SKM-1 treated with dmso at 0.1 percent for 144 hours (cell line): ENCODE results near the gene SSUH2.

Experiments
- DNase-seq: peaks from one replicate; lab custom pipeline; 2025; ENCODE audit not compliant: unreplicated experiment; lab: John Stamatoyannopoulos, UW

Gene SSUH2

DNA sequence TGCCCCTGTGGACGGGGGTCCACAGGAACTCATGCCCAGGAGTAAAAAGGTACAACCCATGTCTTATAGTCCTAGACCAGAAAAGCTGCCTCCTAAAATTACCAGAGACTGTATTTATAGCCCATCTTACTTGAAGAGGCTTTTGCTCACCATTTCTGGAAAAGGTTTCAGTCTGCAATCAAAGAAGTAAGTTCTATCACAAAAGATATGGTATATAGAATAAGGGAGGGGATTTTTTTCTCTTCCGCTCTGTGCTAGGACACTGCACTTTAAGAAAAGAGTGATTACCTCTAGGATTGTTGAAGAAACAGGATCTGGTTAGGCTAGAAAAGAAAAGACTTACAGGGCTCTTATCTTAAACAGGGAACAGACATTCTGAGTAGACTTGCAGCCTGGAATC is 2.6 kb downstream of the SSUH2 start:
- DNase-seq, result no peak

DNA sequence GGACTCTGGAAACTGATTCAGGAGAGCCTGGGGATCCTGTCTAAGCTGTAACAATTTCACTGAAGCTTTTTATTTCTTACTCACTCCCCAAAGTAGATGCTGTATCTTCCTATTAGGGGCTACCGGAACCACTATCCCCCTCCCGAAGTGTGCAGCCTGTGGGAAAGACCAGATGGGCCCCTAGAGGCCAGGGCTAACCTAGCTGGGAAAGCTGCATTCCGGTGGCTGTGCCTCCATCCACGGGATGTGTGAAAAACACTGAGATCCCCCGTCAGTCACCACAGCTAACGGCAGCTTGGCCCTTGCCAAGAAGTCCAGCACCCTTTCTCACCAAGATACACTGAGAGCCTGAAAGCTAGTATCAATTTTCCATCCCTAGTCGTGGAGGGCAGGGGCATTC is 3.1 kb downstream of the SSUH2 start:
- DNase-seq, result no peak

DNA sequence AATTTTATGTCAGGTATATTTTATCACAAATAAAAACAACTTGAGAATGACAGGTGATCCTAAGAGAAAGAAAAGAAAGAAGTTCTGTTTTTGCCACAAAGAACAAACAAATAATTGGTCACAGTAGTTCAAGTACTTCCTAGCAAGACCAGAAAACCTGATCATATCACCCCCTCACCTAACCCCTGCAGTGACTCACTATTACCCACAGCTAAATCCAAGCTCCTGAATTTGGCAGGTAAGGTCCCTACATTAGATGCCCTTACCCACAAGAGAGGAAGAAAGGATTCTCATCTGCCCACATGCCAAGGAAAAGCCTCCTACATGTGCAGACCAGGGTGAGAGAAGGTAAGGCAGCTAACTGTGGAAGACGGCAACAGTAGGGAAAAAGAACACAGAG is 4.4 kb downstream of the SSUH2 start:
- no peak for DNase-seq

DNA sequence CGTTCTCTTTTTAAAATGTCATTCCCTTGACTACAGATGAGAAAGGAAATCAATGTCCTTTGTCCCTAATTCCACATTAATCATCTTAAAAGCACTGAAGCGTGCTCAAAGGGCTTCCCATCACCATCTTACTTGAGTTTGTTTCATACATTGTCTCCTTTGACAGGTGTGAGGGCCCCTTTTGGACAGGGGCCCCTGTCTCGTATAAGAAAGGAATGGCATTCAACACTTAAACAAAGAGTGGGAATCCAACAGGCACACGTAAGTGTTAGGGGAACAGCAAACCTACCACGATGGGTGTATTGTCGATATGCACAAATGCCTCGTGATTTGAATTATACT is 5.0 kb downstream of the SSUH2 start:
- DNase-seq, result no peak

DNA sequence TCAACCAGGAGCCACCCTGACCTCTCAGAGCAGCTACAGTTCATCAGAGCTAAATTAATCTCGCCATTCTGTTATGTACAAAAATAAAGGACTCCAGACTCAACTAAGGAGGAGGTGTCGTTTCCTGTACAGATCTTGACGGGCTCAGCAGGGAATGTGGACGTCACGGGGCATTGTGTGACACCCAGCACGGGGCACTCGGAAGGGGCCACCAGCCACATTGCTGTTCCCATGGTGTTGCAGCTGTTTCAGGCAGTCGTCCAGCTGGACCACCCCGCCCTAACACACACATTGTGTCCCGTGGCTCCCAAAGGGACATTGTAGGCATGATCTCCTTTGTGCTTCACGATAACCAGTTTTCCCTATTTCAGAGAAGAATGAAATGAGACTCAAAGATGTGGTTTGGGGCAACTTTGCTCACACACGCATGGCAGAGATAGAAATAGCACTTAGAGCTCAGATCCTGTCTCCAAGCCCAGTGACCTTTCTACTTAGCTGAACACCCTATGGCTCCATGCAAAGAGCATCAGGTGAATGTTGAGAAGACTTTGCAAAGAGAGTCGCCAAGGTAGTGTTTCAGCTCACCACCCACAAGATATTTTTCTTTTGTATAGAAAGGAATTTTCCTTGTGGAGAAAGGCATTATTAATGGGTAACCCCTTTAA is 5.5 kb downstream of the SSUH2 start:
- DNase-seq, result no peak

DNA sequence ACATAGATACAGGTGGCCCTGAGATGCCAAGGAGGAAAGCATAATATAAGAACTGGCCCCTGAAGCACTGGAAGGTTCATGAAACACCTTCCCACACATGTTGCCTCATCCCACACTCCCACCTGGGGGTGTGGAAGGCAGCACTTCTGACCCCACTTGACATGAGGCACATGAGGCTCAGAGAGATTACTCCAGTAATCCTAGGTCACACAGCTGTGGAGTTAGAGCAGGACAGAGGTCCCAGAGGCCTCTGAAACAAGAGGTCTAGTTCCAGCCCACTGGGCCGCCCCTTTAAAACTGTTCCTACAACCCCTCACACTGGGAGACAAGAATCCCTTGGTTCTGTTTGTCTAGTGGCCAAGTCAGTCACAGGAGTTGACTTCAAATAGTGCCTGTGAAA is 7.2 kb downstream of the SSUH2 start:
- DNase-seq, result no peak

DNA sequence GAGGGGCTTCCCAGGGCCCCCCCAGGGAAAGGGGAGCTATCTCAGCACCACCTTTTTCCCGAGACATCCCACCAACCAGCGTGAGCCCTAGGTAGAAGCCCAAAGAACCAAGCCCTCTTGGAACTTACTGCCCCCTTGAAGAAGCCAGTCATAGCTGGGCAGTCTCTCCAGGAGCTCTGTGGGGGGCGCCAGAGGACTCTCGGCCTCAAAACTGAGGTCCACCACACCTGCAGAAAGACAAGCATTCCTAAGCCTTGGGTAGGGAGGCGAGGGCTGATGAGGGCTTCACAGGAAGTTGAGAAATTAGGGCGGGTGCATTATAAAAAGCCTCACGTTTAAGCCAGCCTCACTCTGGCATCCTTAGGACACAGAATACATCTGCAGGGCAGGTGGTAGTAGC is 9.0 kb downstream of the SSUH2 start:
- no peak for DNase-seq

DNA sequence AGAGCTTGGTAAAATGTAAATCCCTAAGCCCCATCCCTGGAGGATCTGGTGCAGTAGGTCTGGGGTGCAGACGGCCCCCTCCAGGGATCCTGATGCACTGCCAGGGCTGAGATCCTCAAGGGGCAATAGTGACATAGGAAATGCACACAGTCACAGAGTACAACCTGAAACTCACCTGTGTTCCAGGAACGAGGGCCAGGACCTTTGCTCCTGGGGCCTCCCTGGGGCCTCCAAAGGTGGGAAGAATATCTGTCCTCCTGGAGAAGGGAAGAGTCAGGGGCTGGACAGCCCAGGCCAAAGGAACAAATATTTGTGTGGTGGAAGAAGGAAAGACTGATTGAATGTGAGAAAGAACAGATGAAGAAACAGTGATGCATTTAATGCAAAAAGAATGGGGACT is 9.5 kb downstream of the SSUH2 start:
- DNase-seq, result no peak

DNA sequence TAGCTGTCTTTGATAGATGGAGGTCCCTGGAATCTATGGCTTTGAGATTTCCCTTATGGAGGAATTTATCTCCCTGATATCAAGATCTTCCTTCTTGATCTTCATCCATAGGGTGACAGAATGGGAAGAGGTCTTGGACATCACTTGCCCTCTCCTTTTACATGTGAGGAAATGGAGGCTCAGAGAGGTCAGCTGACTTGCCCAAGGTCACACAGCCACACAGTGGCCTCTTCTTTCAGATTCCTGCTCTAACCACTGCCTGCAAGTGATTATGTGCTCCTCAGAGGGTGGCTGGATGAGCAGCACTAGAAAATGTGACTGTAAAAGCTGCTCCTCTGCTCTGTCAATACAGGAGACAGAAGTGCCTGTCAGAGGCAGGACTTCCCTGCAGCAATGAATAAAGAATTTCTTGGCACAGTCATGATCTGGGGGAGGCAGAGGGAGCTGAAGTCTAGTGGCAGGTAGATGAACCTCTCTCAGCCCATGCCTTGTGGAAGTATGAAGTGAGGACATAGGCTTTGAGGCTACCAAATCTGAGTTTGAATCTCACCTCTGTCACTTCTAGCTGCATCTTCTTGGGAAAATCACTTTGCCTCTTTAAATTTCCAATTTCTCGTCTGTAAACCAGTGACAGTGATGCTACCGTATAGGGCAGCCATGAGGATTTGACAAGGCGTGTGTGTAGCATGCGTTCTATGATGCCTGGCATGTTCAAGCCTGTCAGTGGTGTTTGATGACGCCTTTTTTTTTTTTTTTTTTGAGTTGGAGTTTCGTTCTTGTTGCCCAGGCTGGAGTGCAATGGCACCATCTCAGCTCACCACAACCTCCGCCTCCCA is 12.0 kb downstream of the SSUH2 start:
- DNase-seq, result no peak

DNA sequence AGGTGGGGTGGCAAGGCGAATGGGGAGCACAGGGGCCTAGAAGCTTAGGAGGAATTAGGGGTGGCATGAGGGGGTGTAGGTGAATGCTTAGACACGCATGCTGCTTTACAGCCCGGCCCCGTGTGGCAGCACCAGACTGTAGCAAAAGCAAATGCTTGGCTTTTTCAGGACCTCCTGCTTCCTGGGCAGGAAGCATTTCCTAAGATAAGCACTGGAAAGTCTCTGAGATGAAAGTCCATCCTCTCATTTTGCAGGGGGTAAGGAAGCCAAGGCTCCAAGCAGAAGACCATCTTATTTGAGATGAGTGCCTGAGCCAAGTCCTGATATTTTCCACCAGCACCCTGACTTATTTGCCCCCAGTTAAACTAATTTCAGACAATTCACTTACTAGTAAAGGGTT is 12.9 kb downstream of the SSUH2 start:
- DNase-seq, result no peak

DNA sequence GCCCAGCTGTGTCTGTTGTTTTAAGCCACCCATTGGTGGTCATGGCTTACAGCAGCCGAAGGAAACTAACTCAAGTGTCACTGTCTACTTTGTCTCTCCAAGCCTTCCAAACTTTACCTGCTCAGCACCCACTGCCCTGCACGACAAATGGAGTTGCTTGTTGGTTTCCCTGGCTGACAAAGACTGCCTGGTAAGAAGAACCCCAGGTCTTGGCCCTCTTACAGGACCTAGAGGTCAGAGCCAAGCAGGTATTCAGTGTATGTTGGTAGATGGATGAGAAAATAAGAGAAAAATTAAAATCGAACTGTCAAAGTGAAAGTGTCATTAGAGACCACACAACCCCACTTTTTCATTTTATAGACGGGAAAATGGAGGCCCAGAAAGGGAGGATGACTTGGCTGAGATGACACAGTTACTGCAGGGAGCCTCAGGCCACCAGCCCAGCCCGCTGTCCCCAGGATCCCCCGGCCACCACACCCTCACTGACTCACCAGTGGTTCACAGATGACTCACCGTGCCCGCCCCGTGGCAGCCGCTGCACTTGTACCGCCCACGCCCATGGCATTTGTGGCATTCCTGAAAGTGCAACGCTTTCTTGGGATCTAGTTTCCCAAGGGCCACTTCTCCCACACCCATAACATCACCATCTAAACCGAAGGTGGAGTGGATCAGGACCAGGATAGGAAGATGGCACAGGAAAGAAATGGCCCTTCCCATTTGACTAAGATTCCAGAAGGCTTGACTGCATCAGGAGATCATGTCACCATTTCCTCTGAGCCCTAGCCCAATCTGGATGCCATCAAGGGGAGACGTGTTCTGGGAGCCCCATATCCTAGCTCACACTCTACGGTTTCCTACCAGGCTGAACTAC is 15.2 kb downstream of the SSUH2 start:
- DNase-seq, result no peak

DNA sequence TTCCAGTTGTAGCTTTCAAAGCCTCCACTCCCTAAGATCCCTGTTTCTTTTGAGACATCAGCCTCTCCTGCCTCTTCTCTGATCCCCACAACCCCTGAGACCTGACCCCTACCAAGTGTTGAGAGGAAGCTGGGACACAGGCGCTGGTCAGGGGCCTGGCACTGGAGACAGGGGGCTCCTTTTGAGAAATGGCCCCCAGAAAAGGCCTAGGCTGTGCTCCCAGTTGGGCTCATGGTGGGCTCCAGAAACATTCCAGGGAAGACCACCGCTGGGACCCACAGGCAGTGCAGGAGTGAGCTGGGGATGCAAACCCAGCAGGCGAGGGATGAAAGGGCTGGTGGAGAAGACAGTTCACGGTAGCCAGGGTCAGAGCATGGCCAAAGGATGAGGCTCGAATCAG is 16.6 kb downstream of the SSUH2 start:
- no peak for DNase-seq

DNA sequence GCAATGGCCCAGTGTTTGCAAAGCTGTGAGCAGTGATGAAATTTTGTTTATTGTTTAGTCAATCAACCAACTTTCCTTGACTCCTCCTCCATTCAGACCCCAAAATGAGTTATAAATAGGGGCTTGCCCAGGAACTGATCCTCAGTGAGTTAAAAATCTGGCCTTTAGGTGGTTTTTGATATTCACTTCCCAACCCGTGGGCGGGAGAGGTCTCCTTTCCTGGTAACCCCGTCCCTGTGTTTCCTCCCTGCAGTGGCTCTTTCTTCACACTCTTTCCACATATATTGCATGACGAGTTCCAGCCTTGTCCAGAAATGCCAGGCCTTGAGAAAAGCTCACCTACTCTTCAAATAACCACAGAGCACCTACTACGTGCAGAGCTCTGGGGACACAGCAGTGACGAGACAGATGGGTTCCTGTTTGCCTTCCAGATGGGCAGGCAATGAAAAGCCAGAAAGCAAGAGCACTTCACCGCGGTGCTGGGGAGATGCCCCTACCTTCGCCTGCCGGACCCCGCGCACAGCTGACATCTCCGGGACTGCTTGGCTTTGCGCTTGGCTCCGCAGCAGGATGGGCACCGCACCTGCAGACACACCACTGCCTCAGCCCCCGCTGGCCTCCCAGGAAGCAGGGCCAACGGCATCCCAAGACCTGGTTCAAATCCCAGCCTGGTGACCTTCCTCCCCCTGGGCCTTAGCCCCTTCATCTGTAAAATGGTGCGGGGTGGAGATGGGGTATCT is 17.2 kb downstream of the SSUH2 start:
- DNase-seq, result no peak

DNA sequence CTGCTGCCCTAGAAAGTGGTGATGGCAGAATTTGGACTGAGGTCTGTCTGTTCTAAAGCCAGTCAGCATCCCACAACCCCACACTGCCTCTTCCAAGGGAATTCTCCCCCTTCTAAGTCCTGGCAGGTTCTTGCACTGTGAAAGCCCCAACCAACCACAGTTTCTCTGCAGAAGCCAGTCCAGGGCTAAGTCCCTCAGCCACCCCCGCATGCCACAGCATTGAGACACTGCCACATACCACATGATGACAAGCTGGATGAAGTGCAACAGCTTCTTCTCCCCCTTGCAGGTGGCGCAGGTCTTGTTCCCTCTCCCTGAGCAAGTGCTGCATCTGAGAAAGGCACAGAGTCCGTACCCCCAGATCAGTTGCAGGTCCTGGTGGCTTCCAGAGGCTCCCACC is 18.6 kb downstream of the SSUH2 start:
- no peak for DNase-seq

DNA sequence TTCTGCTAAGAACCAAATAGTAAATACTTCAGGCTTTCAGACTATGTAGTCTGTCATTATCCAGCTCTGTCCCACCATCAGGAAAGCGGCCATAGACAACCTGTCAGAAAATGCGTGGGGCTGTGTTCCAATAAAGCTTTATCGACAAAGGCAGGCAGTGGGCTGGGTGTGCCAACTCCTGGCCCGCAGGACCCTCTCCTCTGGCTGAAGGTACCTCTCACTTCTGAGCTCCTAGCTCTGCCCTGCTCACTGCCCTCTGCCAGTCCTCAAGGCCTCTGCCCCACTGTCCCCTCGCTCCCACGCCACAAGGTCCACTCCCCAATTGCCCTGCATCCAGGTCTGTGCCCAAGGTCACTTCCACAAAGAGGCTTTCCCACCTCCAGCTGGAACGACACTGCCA is 20.0 kb downstream of the SSUH2 start:
- no peak for DNase-seq

DNA sequence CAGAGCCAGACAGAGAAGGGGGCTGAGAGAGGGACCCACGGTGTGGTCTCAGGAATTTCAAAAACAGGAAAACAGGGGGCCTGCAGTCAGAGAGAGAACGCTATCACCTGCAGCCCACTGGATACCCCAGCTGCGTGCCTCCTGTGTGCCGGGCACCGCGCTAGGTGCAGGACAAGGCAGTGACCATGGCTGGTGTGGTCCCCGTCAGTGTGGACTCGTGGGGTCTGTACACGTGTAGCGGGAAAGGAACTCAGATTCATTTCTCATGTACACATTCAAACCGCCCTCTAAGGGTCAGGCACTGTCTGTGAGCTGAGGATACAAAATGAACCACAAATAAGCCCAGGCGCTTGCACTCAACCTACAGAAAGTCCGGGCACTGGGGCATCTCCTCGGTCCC is 20.9 kb downstream of the SSUH2 start:
- DNase-seq, result no peak

DNA sequence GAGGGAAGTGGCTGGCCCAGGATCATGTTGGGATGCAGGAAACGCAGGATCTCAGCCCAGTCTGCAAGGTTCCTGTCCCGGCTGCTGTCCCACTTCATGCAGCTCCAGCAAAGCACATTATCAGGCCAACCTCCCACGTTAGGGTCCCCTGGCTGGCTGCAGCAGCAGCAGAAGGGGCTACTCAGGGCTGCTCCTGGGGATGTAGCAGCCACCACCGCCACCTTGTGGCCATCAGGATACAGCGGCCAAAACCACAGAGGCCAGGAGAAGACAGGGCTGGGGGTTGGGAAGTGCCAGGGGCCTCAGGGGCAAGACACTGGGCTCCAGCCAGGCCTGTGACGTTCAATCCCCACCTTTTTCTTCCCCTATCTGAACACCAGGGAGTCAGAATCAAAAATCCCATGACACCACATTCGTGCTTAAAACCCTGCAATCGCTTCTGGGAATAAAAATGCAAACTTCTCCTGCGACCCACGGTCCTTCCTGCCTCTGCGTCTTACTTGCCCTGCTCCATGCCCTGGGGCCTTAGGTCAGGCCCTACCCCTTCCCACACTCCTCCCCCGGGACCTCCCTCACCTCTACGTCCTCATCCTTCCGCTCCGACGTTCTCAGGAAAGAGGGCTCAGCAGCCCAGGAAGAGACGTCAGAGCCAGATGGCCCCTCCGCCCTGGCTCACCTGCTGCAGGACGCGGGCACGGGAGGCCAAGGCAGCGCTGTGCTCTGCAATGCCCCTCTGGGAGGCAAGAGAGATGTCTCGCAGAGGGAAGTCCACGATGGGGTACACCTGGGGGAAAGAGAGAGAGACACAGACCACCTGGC is 21.5 kb downstream of the SSUH2 start:
- DNase-seq, result peak; percentile 34

DNA sequence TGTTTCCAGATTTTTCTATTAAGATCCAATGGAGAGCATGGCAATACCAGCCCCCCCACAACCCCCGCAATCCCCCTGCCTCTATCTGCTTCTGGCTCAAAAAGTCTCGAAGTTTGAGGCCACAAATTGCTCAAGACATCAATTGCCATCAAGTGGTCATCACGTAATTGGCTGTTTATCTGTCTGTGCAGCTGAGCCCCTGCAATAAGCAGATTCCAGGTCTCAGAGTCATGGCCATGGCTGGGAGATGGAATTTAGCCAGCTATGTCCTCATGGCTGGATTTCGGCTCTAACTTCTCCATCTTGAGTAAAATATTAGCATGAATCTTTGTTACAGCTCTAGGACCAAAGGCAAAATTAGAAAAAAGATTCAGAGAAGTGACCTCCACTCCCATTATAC is 22.7 kb downstream of the SSUH2 start:
- no peak for DNase-seq

DNA sequence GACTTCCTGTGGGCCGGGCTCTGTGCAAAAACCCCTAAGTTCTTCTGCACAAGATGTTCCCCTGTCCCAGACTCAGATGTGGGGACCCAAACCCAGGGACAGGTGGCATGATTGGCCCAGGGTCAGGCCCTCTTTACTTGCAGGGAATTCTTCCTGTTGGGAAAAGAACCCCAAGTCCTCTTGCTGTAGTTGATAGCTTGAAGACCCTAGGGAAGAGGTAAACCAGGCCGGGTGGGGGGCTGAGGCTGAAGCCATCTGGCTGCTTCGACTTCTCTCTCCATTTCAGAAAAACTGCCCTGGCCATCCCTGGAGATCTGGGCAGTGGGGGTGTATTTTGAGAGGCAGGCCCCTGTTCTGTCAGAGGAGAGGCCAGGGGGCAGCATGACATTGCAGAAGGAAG is 23.5 kb downstream of the SSUH2 start:
- DNase-seq, result no peak

DNA sequence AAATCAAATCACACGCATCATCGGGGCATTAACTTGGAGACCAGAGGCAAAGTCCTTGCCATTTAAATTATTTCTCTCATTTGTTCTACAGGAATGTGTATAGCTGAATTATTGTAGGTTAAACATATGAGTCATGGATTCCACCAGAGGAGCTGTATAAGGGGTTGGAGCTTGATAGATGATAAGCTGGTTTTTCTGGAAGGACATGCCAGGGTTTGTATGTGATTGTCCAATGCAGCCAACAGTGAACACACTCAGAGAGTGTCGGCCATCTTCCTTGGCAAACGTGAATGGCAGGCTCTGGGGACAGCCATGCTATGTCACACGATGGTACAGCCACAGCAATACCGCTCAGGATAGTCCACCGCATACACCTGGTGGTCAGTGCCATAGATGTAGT is 25.1 kb downstream of the SSUH2 start:
- no peak for DNase-seq
